DMS153 treated with DMSO at 0.1 percent for 48 hours (cell line): ENCODE measurements around the gene CYP2W1.

Source experiments
- DNase-seq: peaks from one replicate; lab custom pipeline; 2025; ENCODE audit not compliant: unreplicated experiment; lab: John Stamatoyannopoulos, UW

Gene CYP2W1

GRCh38 chr7:979886-980571 is 3.0 kb upstream of the CYP2W1 start:
- no peak for DNase-seq

GRCh38 chr7:981793-982510 is 1.0 kb upstream of the CYP2W1 start:
- peak; percentile 23 for DNase-seq

DNA sequence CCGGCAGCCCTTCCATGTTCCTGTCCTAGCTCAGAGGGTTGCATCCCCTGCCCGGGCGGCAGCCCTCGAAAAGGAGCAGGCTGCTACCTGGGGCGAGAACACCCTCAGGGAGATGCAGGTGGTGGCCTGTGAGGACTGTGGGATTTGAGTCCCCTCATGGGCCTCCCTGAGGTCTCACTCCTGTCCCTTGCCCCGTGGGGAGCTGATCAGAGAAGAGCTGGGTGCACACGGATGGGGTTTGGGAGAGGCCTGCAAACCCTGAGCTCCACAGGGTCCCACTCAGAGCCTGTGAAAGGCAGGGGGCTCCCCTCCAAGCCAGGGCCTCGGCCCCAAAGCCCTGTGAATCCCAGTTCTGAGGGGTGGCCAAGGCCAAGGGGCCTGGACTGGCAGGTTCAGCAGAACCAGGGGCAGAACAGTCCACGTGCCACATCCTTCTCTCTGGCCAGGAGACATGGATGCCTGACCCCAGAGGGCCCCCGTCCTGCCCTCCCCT is 424 bp upstream of the CYP2W1 start:
- DNase-seq = no peak

DNA sequence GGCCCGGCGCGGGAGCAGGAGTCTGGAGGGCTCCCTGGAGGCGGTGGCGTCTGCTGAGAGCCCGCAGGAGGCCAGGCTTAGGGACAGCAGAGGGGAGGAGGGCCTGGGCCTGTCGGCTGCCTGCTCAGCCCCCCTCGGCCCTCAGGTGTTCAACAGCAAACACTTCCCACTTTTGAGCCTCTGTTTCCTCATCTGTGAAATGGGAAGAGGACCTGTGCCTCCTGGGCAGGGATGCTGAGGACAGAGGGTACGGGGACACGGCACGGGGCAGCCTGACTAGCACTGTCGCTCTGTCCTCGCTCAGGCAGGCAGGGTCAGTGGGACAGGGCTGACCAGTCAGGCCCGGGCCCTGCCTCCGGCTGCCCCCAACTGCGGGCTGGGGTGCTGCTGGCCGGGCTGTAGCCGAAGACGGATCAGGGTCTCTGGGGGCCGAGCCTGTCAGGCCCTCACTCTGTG is 663 bp downstream of the CYP2W1 start:
- no peak for DNase-seq

DNA sequence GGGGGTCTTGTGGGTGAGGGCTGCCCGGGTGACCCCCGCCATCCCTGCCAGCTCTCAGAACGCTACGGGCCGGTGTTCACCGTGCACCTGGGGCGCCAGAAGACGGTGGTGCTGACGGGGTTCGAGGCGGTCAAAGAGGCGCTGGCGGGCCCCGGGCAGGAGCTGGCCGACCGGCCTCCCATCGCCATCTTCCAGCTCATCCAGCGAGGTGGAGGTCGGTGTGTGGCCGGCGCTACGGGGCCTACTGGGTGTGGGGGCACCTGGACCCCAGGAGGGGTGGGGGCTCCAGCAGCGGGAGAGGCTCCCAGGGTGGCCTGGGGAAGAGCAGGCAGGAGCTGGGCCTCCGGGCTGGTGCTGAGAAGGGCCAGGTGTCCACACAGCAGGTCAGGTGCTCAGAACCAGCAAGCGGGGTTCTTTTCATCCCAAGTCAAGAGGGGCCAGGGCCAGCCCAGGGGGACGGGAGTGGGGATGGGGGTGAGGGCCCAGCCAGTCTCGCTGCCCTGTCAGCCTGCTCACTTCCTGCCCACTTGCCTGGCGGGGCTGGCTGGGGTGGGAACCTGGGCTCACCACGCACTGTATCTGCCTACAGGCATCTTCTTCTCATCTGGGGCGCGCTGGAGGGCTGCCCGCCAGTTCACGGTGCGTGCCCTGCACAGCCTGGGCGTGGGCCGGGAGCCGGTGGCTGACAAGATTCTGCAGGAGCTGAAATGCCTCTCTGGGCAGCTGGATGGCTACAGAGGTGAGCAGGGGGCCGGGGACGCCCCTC is 1.6 kb downstream of the CYP2W1 start:
- DNase-seq = no peak

DNA sequence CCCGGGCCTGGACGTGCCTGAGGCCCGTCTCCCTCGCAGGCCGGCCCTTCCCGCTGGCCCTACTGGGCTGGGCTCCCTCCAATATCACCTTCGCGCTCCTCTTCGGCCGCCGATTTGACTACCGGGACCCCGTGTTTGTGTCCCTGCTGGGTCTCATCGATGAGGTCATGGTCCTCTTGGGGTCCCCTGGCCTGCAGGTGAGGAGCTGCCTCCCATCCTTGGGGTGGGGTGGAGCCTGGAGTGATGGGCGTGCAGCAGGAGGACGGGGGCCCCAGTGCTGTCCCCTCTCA is 2.1 kb downstream of the CYP2W1 start:
- no peak for DNase-seq

GRCh38 chr7:985915-986741 is 3.1 kb downstream of the CYP2W1 start:
- DNase-seq = no peak

DNA sequence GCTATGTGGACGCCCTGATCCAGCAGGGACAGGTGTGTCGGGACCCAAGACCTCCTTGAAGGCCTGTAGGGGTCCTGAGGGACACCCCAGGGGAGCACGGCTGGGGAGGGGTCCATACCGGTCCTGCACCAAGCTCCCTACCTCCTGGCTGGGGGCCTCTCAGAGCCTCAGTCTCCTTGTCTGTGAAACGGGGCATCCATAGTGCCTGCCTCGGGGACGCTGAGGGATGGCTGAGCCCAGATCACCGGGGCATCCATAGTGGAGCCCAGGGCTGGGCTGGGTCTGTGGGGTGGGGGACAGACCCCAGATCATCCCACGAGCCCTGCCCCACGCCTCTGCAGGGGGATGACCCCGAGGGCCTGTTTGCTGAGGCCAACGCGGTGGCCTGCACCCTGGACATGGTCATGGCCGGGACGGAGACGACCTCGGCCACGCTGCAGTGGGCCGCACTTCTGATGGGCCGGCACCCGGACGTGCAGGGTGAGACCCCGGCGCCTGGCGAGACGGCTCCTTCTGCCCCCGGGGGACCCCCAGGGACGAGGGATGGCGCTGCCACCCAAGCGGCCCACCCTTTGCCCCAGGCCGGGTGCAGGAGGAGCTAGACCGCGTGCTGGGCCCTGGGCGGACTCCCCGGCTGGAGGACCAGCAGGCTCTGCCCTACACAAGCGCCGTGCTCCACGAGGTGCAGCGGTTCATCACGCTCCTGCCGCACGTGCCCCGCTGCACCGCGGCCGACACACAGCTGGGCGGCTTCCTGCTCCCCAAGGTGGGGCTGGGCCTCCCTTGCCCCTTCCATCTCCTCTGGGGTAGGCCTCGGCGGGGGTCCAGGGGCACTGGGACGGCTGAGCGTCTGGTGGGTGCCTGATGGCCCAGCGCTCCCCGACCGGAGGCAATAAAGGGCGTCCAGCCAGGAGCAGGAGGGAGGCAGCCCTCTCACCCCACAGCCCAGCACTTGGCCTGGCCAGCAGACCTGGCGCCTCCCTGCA is 4.1 kb downstream of the CYP2W1 start:
- DNase-seq = no peak

GRCh38 chr7:987909-988308 is 4.9 kb downstream of the CYP2W1 start:
- DNase-seq = no peak

- DNase-seq = no peak
Observed at GRCh38 chr7:988426-988911, 5.5 kb downstream of the CYP2W1 start.

- DNase-seq = no peak
Observed at GRCh38 chr7:988963-989529, 6.1 kb downstream of the CYP2W1 start.

GRCh38 chr7:990352-990932 is 7.5 kb downstream of the CYP2W1 start:
- DNase-seq = no peak

GRCh38 chr7:990933-991728 is 8.2 kb downstream of the CYP2W1 start:
- no peak for DNase-seq

DNA sequence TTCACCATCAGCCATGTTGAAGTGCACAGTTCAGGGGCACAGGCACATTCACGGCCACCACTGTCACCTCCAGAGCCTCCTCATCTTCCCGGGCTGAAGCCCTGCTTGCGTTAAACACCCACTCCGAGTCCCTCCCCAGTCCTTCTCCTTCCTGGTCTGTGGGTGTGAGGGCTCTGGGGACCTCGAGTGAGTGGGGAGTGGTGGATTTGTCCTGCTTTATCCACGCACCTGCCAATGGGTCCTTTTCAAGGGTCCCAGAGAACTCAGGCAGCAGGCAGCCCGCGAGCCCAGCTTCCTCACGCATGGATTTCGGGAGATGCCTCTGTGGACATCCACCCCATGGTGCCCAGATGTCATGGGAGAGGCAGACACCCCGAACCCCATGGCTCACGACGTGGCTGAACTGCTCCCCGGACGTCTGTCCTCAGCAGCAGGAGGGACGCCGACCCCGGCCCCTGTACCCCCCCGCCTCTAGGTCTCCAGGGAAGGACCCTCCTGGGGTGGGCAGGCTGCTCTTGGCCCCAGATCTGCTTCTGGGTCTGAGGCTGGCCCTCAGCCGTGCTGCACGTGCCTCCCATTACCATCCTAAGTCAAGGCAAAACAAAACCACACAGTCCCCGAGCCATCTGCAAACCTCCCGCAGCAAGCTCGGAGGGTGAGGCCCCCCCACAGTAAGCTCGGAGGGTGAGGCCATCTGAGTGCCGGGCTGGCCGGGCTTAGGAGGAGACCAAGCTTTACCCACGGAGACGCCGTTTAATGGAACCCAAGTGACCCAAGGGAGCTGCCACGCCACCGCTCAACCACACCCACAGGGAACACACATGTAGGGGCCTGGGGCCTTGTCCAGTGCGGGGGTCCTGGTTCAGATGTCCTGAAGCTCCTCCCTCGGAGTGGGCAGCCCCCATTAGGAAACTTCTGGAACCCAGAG is 9.0 kb downstream of the CYP2W1 start:
- DNase-seq = no peak

DNA sequence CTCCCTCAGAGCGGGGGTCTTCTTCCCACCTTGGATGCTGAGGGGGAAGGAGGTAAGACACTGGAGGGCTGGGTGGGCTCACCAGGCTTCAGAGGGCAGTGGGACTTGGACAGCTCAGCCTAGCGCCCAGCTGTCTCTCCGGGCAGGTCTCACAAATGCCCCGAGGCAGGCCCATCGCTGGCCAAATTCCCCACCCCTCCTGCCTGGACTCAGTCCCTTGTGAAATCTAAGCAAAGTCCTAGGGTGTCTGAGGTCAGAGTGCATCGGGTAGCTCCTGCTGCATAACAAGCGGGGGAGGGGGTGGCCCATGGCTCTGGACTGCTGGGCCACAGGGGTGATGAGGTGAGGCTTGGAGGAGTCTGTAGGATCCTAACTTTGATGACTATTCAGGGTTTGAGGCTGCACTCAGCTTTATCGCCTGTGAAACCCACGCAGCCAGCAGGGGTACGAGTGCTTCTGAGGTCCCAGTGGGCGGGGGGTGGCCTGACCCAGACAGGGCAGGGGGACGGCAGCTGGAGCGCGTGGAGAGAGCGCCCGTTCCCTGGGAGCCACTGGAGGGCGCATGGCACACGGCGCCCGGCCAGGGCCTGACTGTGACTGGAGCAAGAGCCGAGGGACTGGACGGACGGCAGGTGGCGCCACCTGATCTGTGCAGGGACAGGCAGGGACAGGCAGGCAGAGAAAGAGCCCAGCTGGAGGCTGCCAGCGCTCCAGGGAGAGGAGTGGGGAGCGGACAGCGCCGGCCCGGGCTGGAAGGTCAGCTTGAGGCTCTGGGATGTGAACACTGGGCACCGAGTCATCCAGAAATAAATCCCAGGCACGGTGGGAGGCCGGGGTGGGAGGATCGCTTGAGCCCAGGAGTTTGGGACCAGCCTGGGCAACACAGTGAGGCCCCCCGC is 10.0 kb downstream of the CYP2W1 start:
- peak; percentile 97 for DNase-seq
